PC-3 (cell line): ENCODE measurements around the gene LRRC49. TPM values are rescaled to one million over a fixed set of nuclear protein-coding genes. Genes with fewer than 3 reads are reported as not detected.

Source experiments
- ATAC-seq: fragments of 200-7000 bp; cut with Tn5 transposase; 2 replicates; pipeline ENCODE4 v1.9.1; 2020; ENCODE audit warnings: mild to moderate bottlenecking, moderate library complexity
- BruUV-seq: library from RNA; stranded (reverse); fragments of 400-500 nt; replicated peaks from 2 replicates; lab custom pipeline; 2021; lab: Mats Ljungman, UMichigan
- CTCF ChIA-PET: fragments of 300-600 bp; sonication (Branson Sonifier 250); formaldehyde crosslinking; loops from one replicate; lab custom pipeline; 2022; ENCODE audit warnings: antibody characterized with exemption; lab: Charles Lee
- POLR2A ChIA-PET: fragments of 300-600 bp; sonication (Branson Sonifier 250); formaldehyde crosslinking; loops from one replicate; lab custom pipeline; 2022; ENCODE audit warnings: antibody characterized with exemption; ENCODE audit not compliant: unreplicated experiment; lab: Charles Lee
- DNase-seq: peaks from one replicate; pipeline ENCODE4 v3.0.0-alpha.2; 2015
- H2AFZ ChIP-seq: fragments of 300-600 bp; sonication (generic); 2 replicates; pipeline ENCODE4 v1.6.0; 2016; ENCODE audit warnings: antibody characterized with exemption, low read length
- H3F3A ChIP-seq: fragments of 300-600 bp; sonication (generic); one replicate; pipeline ENCODE4 v1.6.0; 2017; ENCODE audit warnings: antibody characterized with exemption, low read length, control low read depth, mild to moderate bottlenecking; ENCODE audit not compliant: unreplicated experiment
- H3K27ac ChIP-seq: fragments of 300-600 bp; sonication (generic); 2 replicates; pipeline ENCODE4 v1.5.1; 2016; ENCODE audit warnings: mild to moderate bottlenecking, low read length
- H3K27me3 ChIP-seq: fragments of 300-600 bp; sonication (generic); 2 replicates; pipeline ENCODE4 v1.6.1; 2016; ENCODE audit warnings: low read length, mixed read lengths
- H3K36me3 ChIP-seq: fragments of 300-600 bp; sonication (generic); 2 replicates; pipeline ENCODE4 v1.6.1; 2016; ENCODE audit warnings: low read depth, mixed run types, low read length, mixed read lengths
- H3K4me1 ChIP-seq: fragments of 300-600 bp; sonication (generic); 2 replicates; pipeline ENCODE4 v1.5.1; 2016; ENCODE audit warnings: low read length; ENCODE audit not compliant: insufficient read depth
- H3K4me2 ChIP-seq: fragments of 300-600 bp; sonication (generic); 2 replicates; pipeline ENCODE4 v1.6.0; 2016; ENCODE audit warnings: low read length
- H3K4me3 ChIP-seq: fragments of 300-600 bp; sonication (generic); 2 replicates; pipeline ENCODE4 v1.5.1; 2016; ENCODE audit warnings: mild to moderate bottlenecking, low read length, mixed read lengths
- H3K79me2 ChIP-seq: fragments of 300-600 bp; sonication (generic); 2 replicates; pipeline ENCODE4 v1.6.1; 2017; ENCODE audit warnings: low read length, mixed read lengths
- H3K9ac ChIP-seq: fragments of 300-600 bp; sonication (generic); 2 replicates; pipeline ENCODE4 v1.6.0; 2016; ENCODE audit warnings: mild to moderate bottlenecking, low read length
- H3K9me2 ChIP-seq: fragments of 300-600 bp; sonication (generic); replicated peaks from 2 replicates; pipeline ENCODE4 v1.6.1; 2016; ENCODE audit warnings: mixed run types, low read length, mixed read lengths
- H3K9me3 ChIP-seq: fragments of 300-600 bp; sonication (generic); 2 replicates; pipeline ENCODE4 v1.6.1; 2016; ENCODE audit warnings: low read length, mixed read lengths
- H4K20me1 ChIP-seq: fragments of 300-600 bp; sonication (generic); 2 replicates; pipeline ENCODE4 v1.6.1; 2016; ENCODE audit warnings: low read length, mixed read lengths
- CTCF ChIP-seq: fragments of 300-600 bp; sonication (generic); conservative IDR thresholded peaks from 2 replicates; pipeline ENCODE4 v1.5.1; 2017; ENCODE audit warnings: antibody characterized with exemption, low read depth, mild to moderate bottlenecking, low read length
- EZH2 ChIP-seq: fragments of 300-600 bp; sonication (generic); IDR thresholded peaks from one replicate; pipeline ENCODE4 v1.6.1; 2017; ENCODE audit warnings: antibody characterized with exemption, mild to moderate bottlenecking, low read length; ENCODE audit not compliant: unreplicated experiment
- EZH2phosphoT487 ChIP-seq: fragments of 300-600 bp; sonication (generic); IDR thresholded peaks from 2 replicates; pipeline ENCODE4 v1.6.1; 2018; ENCODE audit warnings: mild to moderate bottlenecking, antibody characterized with exemption, low read length, borderline replicate concordance
- intact Hi-C: fragments of 100-400 bp; cut with micrococcal nuclease; formaldehyde crosslinking; loops from 2 replicates; pipeline ENCODE4 v1.9.0; 2023
- total RNA-seq: library from RNA; depleted of rRNA; stranded (reverse); fragments of >200 nt; gene quantifications from 2 replicates; pipeline ENCODE4 v1.2.3, GENCODE V29; 2014

LRRC49 gene
- total RNA-seq, 1 experiment from 2014 or later = 7.7 TPM

DNA sequence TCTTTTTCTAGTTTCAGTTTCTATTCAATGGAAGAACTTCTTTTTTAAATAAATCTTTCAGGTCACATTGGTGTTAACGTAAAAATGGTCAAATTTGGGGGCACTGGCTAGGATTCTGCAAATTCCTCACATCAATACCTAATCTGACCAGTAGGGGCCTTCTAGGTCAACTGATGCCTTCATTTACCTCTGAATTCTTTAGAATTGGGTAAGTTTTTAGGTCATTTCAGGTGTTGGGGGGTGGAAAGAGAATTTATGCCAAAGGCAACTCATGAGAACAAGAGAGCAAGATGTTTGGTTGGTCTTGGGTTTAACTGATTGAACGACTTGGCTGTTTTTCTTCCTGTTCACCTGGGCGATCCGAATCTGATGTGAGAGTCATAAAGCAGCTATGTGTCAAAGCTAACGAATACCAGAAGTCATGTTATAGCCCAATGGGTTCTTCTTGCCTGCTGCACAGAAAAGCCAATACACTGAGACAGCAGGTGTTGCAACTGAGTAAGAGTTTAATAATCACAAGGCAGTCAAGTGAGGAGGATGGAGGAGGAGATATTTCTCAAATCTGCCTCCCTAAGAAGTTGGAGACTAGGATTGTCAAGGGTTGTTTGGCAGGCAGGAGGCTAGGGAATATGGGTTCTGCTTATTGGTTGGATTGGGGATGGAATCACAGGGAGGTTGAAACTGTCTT, 15.3 kb downstream of the LRRC49 start:
- no peaks in the 10 kb centered on the region for H4K20me1 ChIP-seq
- TF ChIP-seq CTCF (peak; percentile 50; the same call in 1 of the 2 replicates), EZH2phosphoT487 (no peak)

GRCh38 chr15:70910958-70911357, 18.3 kb downstream of the LRRC49 start:
- POLR2A ChIA-PET = no interaction called here
- no peak for DNase-seq
- CTCF ChIA-PET = no interaction called here
- ATAC-seq = no peak
- Histone ChIP-seq H3K4me3 (no peak overlapping the region), H3K4me2 (no peak overlapping the region), H3K79me2 (no peaks in the 10 kb centered on the region), H3K9ac (no peak overlapping the region), H3K9me2 (no peaks in the 10 kb centered on the region), H3K4me1 (peaks cover 6% of the 10 kb centered on the region), H3K27me3 (no peaks in the 10 kb centered on the region), H3K9me3 (peaks cover 20% of the 10 kb centered on the region), H2AFZ (no peak overlapping the region), H4K20me1 (no peaks in the 10 kb centered on the region), H3K27ac (no peak overlapping the region), H3F3A (no peaks in the 10 kb centered on the region), H3K36me3 (peaks cover 22% of the 10 kb centered on the region; the same call in 1 of the 2 replicates)
- no TSS peak for BruUV-seq
- intact Hi-C loops = no loop called here
- no peak for TF ChIP-seq EZH2
- TF ChIP-seq CTCF = no peak
- TF ChIP-seq EZH2phosphoT487 = no peak

More for the DNA sequence above, 15.3 kb downstream of the LRRC49 start:
- Histone ChIP-seq H3K4me3 (no peak overlapping the region; the same call in 1 of the 2 replicates), H3K9me3 (peaks cover 20% of the 10 kb centered on the region), H2AFZ (no peak overlapping the region), H3K27ac (no peak overlapping the region), H3K79me2 (no peaks in the 10 kb centered on the region), H3K36me3 (peaks cover 22% of the 10 kb centered on the region; the same call in 1 of the 2 replicates), H3K9me2 (no peaks in the 10 kb centered on the region), H3K9ac (no peak overlapping the region), H3K4me2 (no peak overlapping the region), H3K27me3 (no peaks in the 10 kb centered on the region), H3K4me1 (peaks cover 6% of the 10 kb centered on the region), H3F3A (no peaks in the 10 kb centered on the region)
- intact Hi-C loops = no loop called here
- DNase-seq (no peak), ATAC-seq (no peak)
- no TSS peak for BruUV-seq
- POLR2A ChIA-PET = no interaction called here
- CTCF ChIA-PET = no interaction called here

GRCh38 chr15:70912187-70912586, 19.6 kb downstream of the LRRC49 start:
- POLR2A ChIA-PET = no interaction called here
- H2AFZ ChIP-seq = no peak overlapping the region
- no TSS peak for BruUV-seq
- H3K9me2 ChIP-seq = no peaks in the 10 kb centered on the region
- H3K4me2 ChIP-seq = no peak overlapping the region
- TF ChIP-seq CTCF (no peak), EZH2 (no peak), EZH2phosphoT487 (no peak)
- no peaks in the 10 kb centered on the region for H3K79me2 ChIP-seq
- H3K4me1 ChIP-seq = peaks cover 6% of the 10 kb centered on the region
- no peaks in the 10 kb centered on the region for H3F3A ChIP-seq
- intact Hi-C loops = no loop called here
- no peaks in the 10 kb centered on the region for H4K20me1 ChIP-seq
- H3K9me3 ChIP-seq = peaks cover 17% of the 10 kb centered on the region
- CTCF ChIA-PET = no interaction called here
- no peaks in the 10 kb centered on the region for H3K27me3 ChIP-seq
- no peak overlapping the region for H3K4me3 ChIP-seq
- no peak overlapping the region for H3K9ac ChIP-seq
- peaks cover 17% of the 10 kb centered on the region; the same call in 1 of the 2 replicates for H3K36me3 ChIP-seq
- peak; percentile 53 for DNase-seq
- ATAC-seq = peak; percentile 71
- H3K27ac ChIP-seq = no peak overlapping the region
